OCI-LY7 (cell line): Measurements from ENCODE around the gene SHROOM2. TPM values are rescaled to one million over a fixed set of nuclear protein-coding genes. Genes with fewer than 3 reads are reported as not detected.

Experiments used
- BruUV-seq: library from RNA; stranded (reverse); fragments of 400-500 nt; replicated peaks from 2 replicates; lab custom pipeline; 2021; lab: Mats Ljungman, UMichigan
- CTCF ChIA-PET: fragments of 300-600 bp; sonication (Branson Sonifier 250); formaldehyde crosslinking; loops from one replicate; lab custom pipeline; 2022; ENCODE audit warnings: antibody characterized with exemption; ENCODE audit not compliant: unreplicated experiment; lab: Charles Lee
- POLR2A ChIA-PET: fragments of 300-600 bp; sonication (Branson Sonifier 250); formaldehyde crosslinking; loops from one replicate; lab custom pipeline; 2022; ENCODE audit warnings: antibody characterized with exemption; lab: Charles Lee
- DNase-seq: peaks from one replicate; pipeline ENCODE4 v3.0.0-alpha.2; 2015; ENCODE audit warnings: low spot score
- H2AFZ ChIP-seq: fragments of 200-600 bp; sonication (generic), shearing (Covaris generic); 2 replicates; pipeline ENCODE4 v1.6.1; 2014; ENCODE audit warnings: mild to moderate bottlenecking, antibody characterized with exemption, low read length, moderate library complexity
- H3K27ac ChIP-seq: fragments of 200-600 bp; sonication (generic); 2 replicates; pipeline ENCODE4 v1.5.1; 2014; ENCODE audit warnings: mixed run types, low read depth, mild to moderate bottlenecking, moderate library complexity, low read length, inconsistent platforms; ENCODE audit not compliant: poor library complexity, severe bottlenecking
- H3K36me3 ChIP-seq: fragments of 200-600 bp; sonication (generic); 2 replicates; pipeline ENCODE4 v1.6.1; 2014; ENCODE audit warnings: mild to moderate bottlenecking, antibody characterized with exemption, low read length, moderate library complexity, mixed read lengths; ENCODE audit not compliant: insufficient read depth
- H3K4me1 ChIP-seq: fragments of 200-600 bp; sonication (generic); 2 replicates; pipeline ENCODE4 v1.5.1; 2014; ENCODE audit warnings: mild to moderate bottlenecking, low read length; ENCODE audit not compliant: insufficient read depth, poor library complexity, severe bottlenecking
- H3K4me2 ChIP-seq: fragments of 200-600 bp; sonication (generic); 2 replicates; pipeline ENCODE4 v1.6.1; 2014; ENCODE audit warnings: mild to moderate bottlenecking, low read length
- H3K4me3 ChIP-seq: fragments of 200-600 bp; sonication (generic); 2 replicates; pipeline ENCODE4 v1.5.1; 2014; ENCODE audit warnings: mild to moderate bottlenecking, low read depth, low read length; ENCODE audit not compliant: poor library complexity, severe bottlenecking
- H3K79me2 ChIP-seq: fragments of 200-600 bp; sonication (generic); 2 replicates; pipeline ENCODE4 v1.6.1; 2016; ENCODE audit warnings: low read depth, mild to moderate bottlenecking, low read length, moderate library complexity, mixed read lengths; ENCODE audit not compliant: insufficient read depth
- H3K9me2 ChIP-seq: fragments of 200-600 bp; sonication (generic); 2 replicates; pipeline ENCODE4 v1.6.1; 2016; ENCODE audit warnings: mild to moderate bottlenecking, low read length, mixed read lengths; ENCODE audit not compliant: insufficient read depth
- H3K9me3 ChIP-seq: fragments of 200-600 bp; sonication (generic); 2 replicates; pipeline ENCODE4 v1.6.1; 2014; ENCODE audit warnings: mild to moderate bottlenecking, mixed run types, low read length, mixed read lengths
- H4K20me1 ChIP-seq: fragments of 200-600 bp; sonication (generic); 2 replicates; pipeline ENCODE4 v1.6.1; 2014; ENCODE audit warnings: mild to moderate bottlenecking, antibody characterized with exemption, low read length, moderate library complexity, mixed read lengths; ENCODE audit not compliant: insufficient read depth
- EZH2phosphoT487 ChIP-seq: fragments of 200-600 bp; sonication (generic); IDR thresholded peaks from 2 replicates; pipeline ENCODE4 v1.6.1; 2018; ENCODE audit warnings: low read depth, borderline replicate concordance, mild to moderate bottlenecking, mixed run types, antibody characterized with exemption, low read length, moderate library complexity, mixed read lengths
- intact Hi-C: fragments of 100-400 bp; cut with micrococcal nuclease; formaldehyde crosslinking; loops from one replicate; pipeline ENCODE4 v1.10.0; 2022; ENCODE audit not compliant: unreplicated experiment
- total RNA-seq, 2 experiments: library from RNA; depleted of rRNA in 1 of 2; stranded (reverse); fragments of >200 nt in 1 of 2; shearing (Covaris generic) in 1 of 2; gene quantifications; 2 replicates each; pipeline ENCODE4 v1.2.3, GENCODE V29; 2014 to 2022
- TF ChIP-seq, protein P1 (sequence below): fragments of 200-600 bp; sonication (generic); conservative IDR thresholded peaks from 2 replicates; pipeline ENCODE4 v1.5.1; 2014; ENCODE audit warnings: mild to moderate bottlenecking, antibody characterized with exemption, low read length, moderate library complexity, mixed read lengths

Gene SHROOM2
- total RNA-seq, 2 experiments from 2014 or later: not detected

- Histone ChIP-seq H3K9me3 (no peaks in the 10 kb centered on the region), H3K4me1 (no peaks in the 10 kb centered on the region), H3K9me2 (no peaks in the 10 kb centered on the region), H2AFZ (no peak overlapping the region), H3K36me3 (no peaks in the 10 kb centered on the region), H3K27ac (no peak overlapping the region), H3K79me2 (no peaks in the 10 kb centered on the region), H3K4me2 (no peak overlapping the region), H4K20me1 (no peaks in the 10 kb centered on the region), H3K4me3 (no peak overlapping the region)
- ChIA-PET POLR2A (no interaction called here), CTCF (no interaction called here)
- TF ChIP-seq, protein P1, sequence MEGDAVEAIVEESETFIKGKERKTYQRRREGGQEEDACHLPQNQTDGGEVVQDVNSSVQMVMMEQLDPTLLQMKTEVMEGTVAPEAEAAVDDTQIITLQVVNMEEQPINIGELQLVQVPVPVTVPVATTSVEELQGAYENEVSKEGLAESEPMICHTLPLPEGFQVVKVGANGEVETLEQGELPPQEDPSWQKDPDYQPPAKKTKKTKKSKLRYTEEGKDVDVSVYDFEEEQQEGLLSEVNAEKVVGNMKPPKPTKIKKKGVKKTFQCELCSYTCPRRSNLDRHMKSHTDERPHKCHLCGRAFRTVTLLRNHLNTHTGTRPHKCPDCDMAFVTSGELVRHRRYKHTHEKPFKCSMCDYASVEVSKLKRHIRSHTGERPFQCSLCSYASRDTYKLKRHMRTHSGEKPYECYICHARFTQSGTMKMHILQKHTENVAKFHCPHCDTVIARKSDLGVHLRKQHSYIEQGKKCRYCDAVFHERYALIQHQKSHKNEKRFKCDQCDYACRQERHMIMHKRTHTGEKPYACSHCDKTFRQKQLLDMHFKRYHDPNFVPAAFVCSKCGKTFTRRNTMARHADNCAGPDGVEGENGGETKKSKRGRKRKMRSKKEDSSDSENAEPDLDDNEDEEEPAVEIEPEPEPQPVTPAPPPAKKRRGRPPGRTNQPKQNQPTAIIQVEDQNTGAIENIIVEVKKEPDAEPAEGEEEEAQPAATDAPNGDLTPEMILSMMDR: no peak
- no peak for TF ChIP-seq EZH2phosphoT487
- intact Hi-C loops: no loop called here
- no peak for DNase-seq
- BruUV-seq: no TSS peak
These were observed 109.1 kb downstream of the SHROOM2 start for GRCh38 chrX:9895225-9895912.

GRCh38 chrX:9897761-9898161 is 111.5 kb downstream of the SHROOM2 start:
- H3K4me1 ChIP-seq: no peaks in the 10 kb centered on the region
- H3K9me3 ChIP-seq: no peaks in the 10 kb centered on the region
- ChIA-PET POLR2A (no interaction called here), CTCF (no interaction called here)
- H3K79me2 ChIP-seq: no peaks in the 10 kb centered on the region
- no peak for DNase-seq
- H3K27ac ChIP-seq: no peak overlapping the region
- H3K4me2 ChIP-seq: no peak overlapping the region
- TF ChIP-seq EZH2phosphoT487: no peak
- TF ChIP-seq, protein P1: no peak
- H3K36me3 ChIP-seq: no peaks in the 10 kb centered on the region
- H3K9me2 ChIP-seq: no peaks in the 10 kb centered on the region
- intact Hi-C loops: no loop called here
- no TSS peak for BruUV-seq
- no peak overlapping the region for H3K4me3 ChIP-seq
- H2AFZ ChIP-seq: no peak overlapping the region
- H4K20me1 ChIP-seq: no peaks in the 10 kb centered on the region

DNA sequence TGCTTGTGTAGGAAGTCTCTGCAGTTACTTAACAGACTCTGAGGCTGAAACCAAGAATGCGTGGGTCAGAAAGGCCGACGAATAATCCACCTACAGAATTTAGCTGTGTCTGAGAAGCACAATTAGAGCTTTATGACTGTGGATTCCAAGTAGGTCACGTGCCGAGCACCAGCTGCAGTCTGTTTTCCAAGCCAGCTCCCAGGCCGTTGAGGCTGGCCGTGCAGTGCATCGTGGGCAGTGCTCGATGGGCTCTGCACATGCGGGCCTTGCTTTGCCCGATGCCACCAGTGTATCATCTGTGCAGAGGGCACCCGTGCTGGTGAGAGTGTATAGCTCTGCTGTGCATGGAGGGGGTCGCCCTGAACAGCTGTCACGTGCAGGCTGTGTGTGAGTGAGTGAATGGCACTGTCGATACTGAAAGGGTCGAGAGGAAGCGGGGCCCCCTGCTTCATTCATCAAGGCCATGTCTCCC is 113.4 kb downstream of the SHROOM2 start:
- ChIA-PET POLR2A (interaction anchor here (0.6 kb wide), 1 partner anchor 82 kb away, joined by 3 read pairs; no protein-coding TSS in a partner anchor), CTCF (no interaction called here)
- DNase-seq: no peak
- Histone ChIP-seq H3K4me3 (no peak overlapping the region), H4K20me1 (no peaks in the 10 kb centered on the region), H3K4me2 (no peak overlapping the region), H3K36me3 (no peaks in the 10 kb centered on the region), H2AFZ (no peak overlapping the region), H3K4me1 (no peaks in the 10 kb centered on the region), H3K27ac (no peak overlapping the region), H3K79me2 (no peaks in the 10 kb centered on the region), H3K9me3 (no peaks in the 10 kb centered on the region), H3K9me2 (no peaks in the 10 kb centered on the region)
- TF ChIP-seq, protein P1: no peak
- TF ChIP-seq EZH2phosphoT487: no peak
- intact Hi-C loops: no loop called here
- no TSS peak for BruUV-seq
